Astrocyte of the spinal cord (primary cell): Measurements from ENCODE around the gene KRTAP4-6.
"Not testable (repeated sequence)": the region's sequence is repeated elsewhere in the genome, so short reads cannot be mapped to it uniquely, and the experiment has no call there.

Experiments used
- DNase-seq: peaks from one replicate; pipeline ENCODE4 v3.0.0; 2011; ENCODE audit warnings: low read depth, low spot score
- H3K4me3 ChIP-seq: 2 replicates; pipeline ENCODE4 v1.5.1; 2011; ENCODE audit warnings: low read depth, mild to moderate bottlenecking, low read length, moderate library complexity
- in situ Hi-C: cut with HindIII; loops from 2 replicates; pipeline ENCODE4 v1.10.0; 2017; ENCODE audit warnings: low sequenced_read_pairs
- TF ChIP-seq, protein P1 (sequence below): IDR thresholded peaks from 2 replicates; pipeline ENCODE4 v1.5.1; 2012; ENCODE audit warnings: low read depth, mild to moderate bottlenecking, low read length, inconsistent platforms

KRTAP4-6 gene

DNA sequence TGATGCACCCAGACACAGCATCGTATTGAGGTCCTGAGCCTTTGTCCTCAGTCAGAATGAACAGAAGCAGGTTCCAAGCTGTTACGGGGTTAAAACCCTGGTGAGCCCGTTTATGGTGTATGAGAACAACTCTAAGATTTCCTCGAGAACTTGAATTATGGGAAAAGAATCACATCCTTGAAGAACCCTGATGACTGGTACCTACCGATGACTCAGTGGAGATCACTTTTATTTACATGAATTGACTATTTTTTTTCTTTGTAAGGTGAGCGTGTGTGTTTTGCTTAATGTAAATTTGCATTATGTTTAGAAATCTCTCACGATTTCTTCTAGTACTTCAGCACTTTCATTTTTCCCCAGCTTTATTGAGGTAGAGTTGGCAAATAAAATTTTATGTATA lies 23.5 kb upstream of the KRTAP4-6 start:
- no peak overlapping the region for H3K4me3 ChIP-seq
- in situ Hi-C loops = no loop called here
- TF ChIP-seq, protein P1, sequence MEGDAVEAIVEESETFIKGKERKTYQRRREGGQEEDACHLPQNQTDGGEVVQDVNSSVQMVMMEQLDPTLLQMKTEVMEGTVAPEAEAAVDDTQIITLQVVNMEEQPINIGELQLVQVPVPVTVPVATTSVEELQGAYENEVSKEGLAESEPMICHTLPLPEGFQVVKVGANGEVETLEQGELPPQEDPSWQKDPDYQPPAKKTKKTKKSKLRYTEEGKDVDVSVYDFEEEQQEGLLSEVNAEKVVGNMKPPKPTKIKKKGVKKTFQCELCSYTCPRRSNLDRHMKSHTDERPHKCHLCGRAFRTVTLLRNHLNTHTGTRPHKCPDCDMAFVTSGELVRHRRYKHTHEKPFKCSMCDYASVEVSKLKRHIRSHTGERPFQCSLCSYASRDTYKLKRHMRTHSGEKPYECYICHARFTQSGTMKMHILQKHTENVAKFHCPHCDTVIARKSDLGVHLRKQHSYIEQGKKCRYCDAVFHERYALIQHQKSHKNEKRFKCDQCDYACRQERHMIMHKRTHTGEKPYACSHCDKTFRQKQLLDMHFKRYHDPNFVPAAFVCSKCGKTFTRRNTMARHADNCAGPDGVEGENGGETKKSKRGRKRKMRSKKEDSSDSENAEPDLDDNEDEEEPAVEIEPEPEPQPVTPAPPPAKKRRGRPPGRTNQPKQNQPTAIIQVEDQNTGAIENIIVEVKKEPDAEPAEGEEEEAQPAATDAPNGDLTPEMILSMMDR = no peak
- DNase-seq = no peak

DNA sequence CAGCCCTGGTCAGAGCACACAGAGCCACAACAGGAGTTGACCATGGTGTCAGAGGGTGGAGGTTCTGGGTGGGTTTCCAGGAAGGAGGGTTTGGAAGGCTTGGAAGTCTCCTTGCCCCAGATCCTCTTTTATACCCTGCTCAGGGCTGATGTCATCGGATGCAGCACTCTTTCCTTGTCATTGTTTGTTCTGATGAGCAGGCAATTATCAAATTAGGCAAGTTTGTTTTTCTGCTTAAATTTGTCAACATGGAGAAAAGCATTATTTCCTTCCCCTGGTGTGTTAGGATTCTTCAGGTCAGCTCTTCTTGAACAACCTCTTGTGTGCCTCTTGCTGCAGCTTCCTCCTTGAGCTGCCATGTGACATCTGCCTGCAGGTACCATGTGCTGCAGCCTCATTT lies 20.3 kb upstream of the KRTAP4-6 start, which contains the start of gene KRTAP4-4:
Gene KRTAP4-4, minus strand, starts transcription at position 101 of the 400 bp plus-strand sequence. Its CDS starts 57 bp downstream, at position 44.
- H3K4me3 ChIP-seq = no peak within 1 kb of the TSS
- TF ChIP-seq, protein P1 = no peak
- in situ Hi-C loops = no loop called here
- no peak for DNase-seq

DNA sequence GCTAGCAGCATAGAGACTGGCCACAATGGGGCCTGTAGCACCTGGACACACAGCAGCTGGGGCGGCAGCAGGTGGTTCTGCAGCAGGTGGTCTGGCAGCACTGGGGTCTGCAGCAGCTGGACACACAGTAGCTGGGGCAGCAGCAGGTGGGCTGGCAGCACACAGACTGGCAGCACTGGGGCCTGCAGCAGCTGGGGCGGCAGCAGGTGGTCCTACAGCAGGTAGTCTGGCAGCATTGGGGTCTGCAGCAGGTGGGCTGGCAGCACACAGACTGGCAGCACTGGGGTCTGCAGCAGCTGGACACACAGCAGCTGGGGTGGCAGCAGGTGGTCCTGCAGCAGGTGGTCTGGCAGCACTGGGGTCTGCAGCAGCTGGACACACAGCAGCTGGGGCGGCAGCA lies 19.8 kb upstream of the KRTAP4-6 start:
- in situ Hi-C loops, DNase-seq, H3K4me3 ChIP-seq: not testable (repeated sequence)

DNA sequence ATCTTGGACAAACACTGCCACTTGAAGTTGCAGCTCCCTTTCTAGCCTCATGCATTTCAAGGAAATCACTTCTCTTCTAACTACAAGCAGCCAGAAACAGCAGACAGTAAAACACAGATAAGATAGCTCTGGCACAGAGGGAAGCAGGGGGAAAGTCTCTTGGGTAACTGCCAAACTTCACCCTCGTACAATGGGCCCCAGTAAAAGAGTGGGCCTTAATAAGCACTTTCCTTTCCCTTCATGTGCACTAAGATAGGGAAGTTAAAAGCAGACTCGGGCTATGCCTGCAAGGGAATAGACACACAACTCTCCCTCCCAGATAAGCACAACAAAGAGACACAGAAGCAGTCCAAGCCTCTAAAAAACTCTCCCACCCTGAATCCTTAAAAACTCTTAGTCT lies 13.5 kb upstream of the KRTAP4-6 start:
- DNase-seq = no peak
- in situ Hi-C loops = no loop called here
- H3K4me3 ChIP-seq = no peak overlapping the region
- TF ChIP-seq, protein P1 = no peak

DNA sequence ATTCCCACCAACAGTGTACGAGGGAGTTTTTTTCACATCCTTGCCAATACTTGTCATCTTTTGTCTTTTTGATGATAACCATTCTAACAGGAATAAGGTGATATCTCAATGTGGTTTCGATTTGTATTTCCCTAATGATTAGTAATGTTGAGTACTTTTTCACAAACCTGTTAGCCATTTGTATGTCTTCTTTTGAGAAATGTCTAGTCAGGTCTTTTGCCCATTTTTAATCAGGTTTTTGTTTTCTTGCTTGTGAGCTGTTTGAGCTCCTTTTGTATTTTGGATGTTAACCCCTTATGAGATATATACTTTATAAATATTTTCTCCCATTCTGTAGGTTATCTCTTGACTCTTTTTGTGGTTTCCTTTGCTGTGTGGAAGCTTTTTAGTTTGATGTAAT lies 11.2 kb upstream of the KRTAP4-6 start:
- DNase-seq = no peak
- TF ChIP-seq, protein P1 = no peak
- no peak overlapping the region for H3K4me3 ChIP-seq
- in situ Hi-C loops = no loop called here

DNA sequence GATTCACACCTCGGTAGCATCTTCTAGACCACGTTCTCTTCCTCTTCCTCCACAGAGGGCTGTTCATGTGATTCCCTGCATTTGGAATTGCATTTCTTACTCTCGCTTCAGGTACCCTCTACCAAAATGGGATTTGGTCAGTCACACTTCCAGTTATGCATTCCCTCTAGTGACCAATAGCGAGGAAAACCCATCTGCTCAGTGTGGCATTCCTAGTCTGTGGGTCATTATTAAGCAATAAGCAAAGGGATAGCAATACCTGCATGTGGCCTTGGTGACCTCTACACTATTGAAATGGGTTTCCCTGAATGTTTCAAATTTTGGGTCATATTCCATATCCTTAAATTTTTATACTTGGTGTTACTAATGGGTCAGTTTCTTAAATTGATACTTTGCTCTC lies 9.7 kb upstream of the KRTAP4-6 start:
- no peak for DNase-seq
- in situ Hi-C loops = no loop called here
- TF ChIP-seq, protein P1 = no peak
- no peak overlapping the region for H3K4me3 ChIP-seq

DNA sequence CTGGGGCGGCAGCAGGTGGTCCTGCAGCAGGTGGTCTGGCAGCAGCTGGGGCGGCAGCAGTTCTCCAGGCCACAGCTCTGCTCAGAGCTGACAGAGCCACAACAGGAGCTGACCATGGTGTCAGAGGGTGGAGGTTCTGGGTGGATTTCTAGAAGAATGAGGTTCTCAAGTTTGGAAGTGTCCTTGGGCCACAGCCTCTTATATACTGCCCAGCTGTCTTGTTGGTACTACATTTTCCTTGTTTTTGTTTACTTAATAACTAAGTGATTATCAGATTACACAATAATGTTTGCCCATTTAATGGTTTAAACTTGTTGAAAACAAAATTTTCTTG lies 9.3 kb upstream of the KRTAP4-6 start, which contains the start of gene KRTAP4-5:
Gene KRTAP4-5, minus strand, starts transcription at position 174 of the 334 bp plus-strand sequence. Its CDS starts 58 bp downstream, at position 116.
- in situ Hi-C loops = no loop called here
- TF ChIP-seq, protein P1 = no peak
- no peak for DNase-seq
- no peak within 1 kb of the TSS for H3K4me3 ChIP-seq

DNA sequence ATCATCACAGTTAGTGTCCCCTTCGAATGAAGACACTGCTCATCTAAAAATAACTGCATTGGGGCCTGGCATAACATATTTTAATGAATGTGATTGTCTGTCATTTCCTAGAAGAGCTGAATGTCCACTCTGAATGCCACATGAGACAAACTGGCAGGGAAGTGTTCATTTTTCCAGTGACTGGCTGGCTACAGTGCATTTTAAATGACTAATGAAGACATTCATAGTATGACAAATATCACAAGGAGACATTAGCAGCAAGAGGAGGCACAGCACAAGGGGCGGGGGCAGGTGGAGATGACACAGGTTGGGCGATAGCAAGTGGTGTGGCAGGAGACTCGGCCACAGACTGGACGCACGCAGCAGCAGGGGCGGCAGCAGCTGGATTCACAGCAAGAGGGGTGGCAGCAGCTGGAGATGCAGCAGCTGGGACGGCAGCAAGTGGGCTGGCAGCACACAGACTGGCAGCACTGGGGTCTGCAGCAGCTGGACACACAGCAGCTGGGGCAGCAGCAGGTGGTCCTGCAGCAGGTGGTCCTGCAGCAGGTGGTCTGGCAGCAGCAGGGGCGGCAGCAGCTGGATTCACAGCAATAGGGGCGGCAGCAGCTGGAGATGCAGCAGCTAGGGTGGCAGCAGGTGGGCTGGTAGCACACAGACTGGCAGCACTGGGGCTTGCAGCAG lies 8.8 kb upstream of the KRTAP4-6 start:
- DNase-seq = not testable (repeated sequence)

More for the DNA sequence above, 8.8 kb upstream of the KRTAP4-6 start:
- in situ Hi-C loops, H3K4me3 ChIP-seq: not testable (repeated sequence)
